ENCODE results near the gene SPN.
A peak's percentile ranks its signal among the peaks of the same experiment; 100 is the strongest.
"Not testable (repeated sequence)": the region's sequence is repeated elsewhere in the genome, so short reads cannot be mapped to it uniquely, and the experiment has no call there.

Gene SPN

GRCh38 chr16:29676989-29677785 is 14.1 kb downstream of the SPN start:
- no peak for DNase-seq (ENCODE audit: low read depth)

- DNase-seq (ENCODE audit: low read depth) = peak; percentile 90
Observed at GRCh38 chr16:29678691-29679267, 15.7 kb downstream of the SPN start, which contains the start of gene QPRT. Gene QPRT, plus strand, starts transcription at chr16:29679180. Its CDS starts 18 bp downstream, at chr16:29679198.

- peak; percentile 14 for DNase-seq (ENCODE audit: low read depth)
Observed at GRCh38 chr16:29680180-29680598, 17.1 kb downstream of the SPN start.

GRCh38 chr16:29683543-29684090 is 20.6 kb downstream of the SPN start:
- no peak for DNase-seq (ENCODE audit: low read depth)

GRCh38 chr16:29684679-29685078 is 21.6 kb downstream of the SPN start:
- DNase-seq (ENCODE audit: low read depth) = no peak

- DNase-seq (ENCODE audit: low read depth) = no peak
Observed at GRCh38 chr16:29686740-29687332, 23.8 kb downstream of the SPN start.

GRCh38 chr16:29687755-29688154 is 24.7 kb downstream of the SPN start:
- DNase-seq (ENCODE audit: low read depth) = peak; percentile 28

- DNase-seq (ENCODE audit: low read depth) = no peak
Observed at GRCh38 chr16:29688172-29688571, 25.1 kb downstream of the SPN start.

- DNase-seq (ENCODE audit: low read depth) = not testable (repeated sequence)
Observed at GRCh38 chr16:29689490-29690351, 26.7 kb downstream of the SPN start.

- DNase-seq (ENCODE audit: low read depth) = not testable (repeated sequence)
Observed at GRCh38 chr16:29692606-29693005, 29.6 kb downstream of the SPN start.

- DNase-seq (ENCODE audit: low read depth) = no peak
Observed at GRCh38 chr16:29694384-29695195, 31.5 kb downstream of the SPN start.

GRCh38 chr16:29695675-29696074 is 32.6 kb downstream of the SPN start:
- DNase-seq (ENCODE audit: low read depth) = not testable (repeated sequence)

GRCh38 chr16:29696881-29697331 is 33.9 kb downstream of the SPN start:
- DNase-seq (ENCODE audit: low read depth) = no peak

GRCh38 chr16:29697391-29697790 is 34.3 kb downstream of the SPN start:
- DNase-seq (ENCODE audit: low read depth) = no peak

GRCh38 chr16:29698042-29698441 is 35.0 kb downstream of the SPN start:
- DNase-seq (ENCODE audit: low read depth) = no peak

GRCh38 chr16:29698484-29699323 is 35.7 kb downstream of the SPN start:
- no peak for DNase-seq (ENCODE audit: low read depth)

GRCh38 chr16:29699324-29700219 is 36.5 kb downstream of the SPN start:
- DNase-seq (ENCODE audit: low read depth) = peak; percentile 16

- DNase-seq (ENCODE audit: low read depth) = peak; percentile 87
Observed at GRCh38 chr16:29700253-29700987, 37.4 kb downstream of the SPN start.
